MCF 10A (cell line): ENCODE measurements around the gene CBLIF. TPM values are rescaled to one million over a fixed set of nuclear protein-coding genes. Genes with fewer than 3 reads are reported as not detected.
A peak's percentile ranks its signal among the peaks of the same experiment; 100 is the strongest.
"Not testable (repeated sequence)": the region's sequence is repeated elsewhere in the genome, so short reads cannot be mapped to it uniquely, and the experiment has no call there.

Experiments
- Bru-seq: library from RNA; stranded (reverse); fragments of 400-500 nt; gene quantifications from one replicate; lab custom pipeline; 2021; lab: Mats Ljungman, UMichigan
- BruChase-seq, 2 experiments: library from RNA; stranded (reverse); fragments of 400-500 nt; gene quantifications; one replicate each; lab custom pipeline; 2021; lab: Mats Ljungman, UMichigan
- BruUV-seq: library from RNA; stranded (reverse); fragments of 400-500 nt; replicated peaks from 2 replicates; lab custom pipeline; 2021; lab: Mats Ljungman, UMichigan
- CTCF ChIA-PET: fragments of 300-600 bp; sonication (Branson Sonifier 250); formaldehyde crosslinking; extraction: SDS; loops from one replicate; lab custom pipeline; 2021; ENCODE audit warnings: antibody characterized with exemption, inconsistent platforms; lab: Yijun Ruan, JAX
- POLR2A ChIA-PET: fragments of 300-600, 350-650 bp; sonication (Branson Sonifier 250); formaldehyde crosslinking; extraction: SDS; loops from one replicate; lab custom pipeline; 2020; ENCODE audit warnings: antibody characterized with exemption, inconsistent platforms; lab: Yijun Ruan, JAX
- DNase-seq: peaks from one replicate; pipeline ENCODE4 v3.0.0-alpha.2; 2018; ENCODE audit not compliant: unreplicated experiment
- H3K27ac Mint-ChIP-seq: one replicate; pipeline ENCODE4 v1.8.0; 2022; ENCODE audit warnings: mild to moderate bottlenecking, low read depth, mixed read lengths; ENCODE audit not compliant: unreplicated experiment
- H3K27me3 Mint-ChIP-seq: one replicate; pipeline ENCODE4 v1.8.0; 2022; ENCODE audit warnings: mixed read lengths; ENCODE audit not compliant: insufficient read depth, unreplicated experiment
- H3K36me3 Mint-ChIP-seq: one replicate; pipeline ENCODE4 v1.8.0; 2022; ENCODE audit warnings: mild to moderate bottlenecking, moderate library complexity, mixed read lengths; ENCODE audit not compliant: insufficient read depth, unreplicated experiment
- H3K4me1 Mint-ChIP-seq: one replicate; pipeline ENCODE4 v1.8.0; 2022; ENCODE audit warnings: mixed read lengths; ENCODE audit not compliant: insufficient read depth, unreplicated experiment
- H3K4me3 Mint-ChIP-seq: one replicate; pipeline ENCODE4 v1.8.0; 2022; ENCODE audit warnings: mild to moderate bottlenecking, moderate library complexity, mixed read lengths; ENCODE audit not compliant: unreplicated experiment
- H3K9me3 Mint-ChIP-seq: one replicate; pipeline ENCODE4 v1.8.0; 2022; ENCODE audit warnings: mixed read lengths; ENCODE audit not compliant: unreplicated experiment
- CTCF ChIP-seq: fragments of 200-600 bp; IDR thresholded peaks from one replicate; pipeline ENCODE4 v1.8.0; 2022; ENCODE audit warnings: antibody characterized with exemption, mild to moderate bottlenecking; ENCODE audit not compliant: unreplicated experiment
- intact Hi-C: fragments of 100-400 bp; cut with micrococcal nuclease; formaldehyde crosslinking; loops from 2 replicates; pipeline ENCODE4 v1.14.1; 2022
- long read RNA-seq: library from polyadenylated mRNA; stranded (forward); transcript quantifications from one replicate; pipeline ENCODE4 v2.0.0, GENCODE V29; 2022
- total RNA-seq: library from RNA; stranded (reverse); gene quantifications from 2 replicates; pipeline ENCODE4 v1.2.3, GENCODE V29; 2022

Gene CBLIF
- total RNA-seq (not detected in 2 replicates), Bru-seq, nascent RNA (not detected), BruChase-seq, experiment 1, labeled RNA remaining after a 6-hour chase (not detected), BruChase-seq, experiment 2, labeled RNA remaining after a 2-hour chase (percentile 3 among the genes with signal in this experiment)
- long read RNA-seq = 0 reads

- ChIA-PET CTCF (interaction anchor here (1.1 kb wide), 1 partner anchor 73 kb away, joined by 3 read pairs; no protein-coding TSS in a partner anchor), POLR2A (no interaction called here)
- no peaks in the 10 kb centered on the region for H3K36me3 Mint-ChIP-seq
- H3K9me3 Mint-ChIP-seq = no peaks in the 10 kb centered on the region
- no peaks in the 10 kb centered on the region for H3K4me1 Mint-ChIP-seq
- H3K27me3 Mint-ChIP-seq = no peaks in the 10 kb centered on the region
- no peak for TF ChIP-seq CTCF
- no peak within 1 kb of the TSS for H3K27ac Mint-ChIP-seq
- intact Hi-C loops = no loop called here
- DNase-seq = no peak
- BruUV-seq = no TSS peak
- H3K4me3 Mint-ChIP-seq = no peak within 1 kb of the TSS
These were observed at the start of gene CBLIF for GRCh38 chr11:59845399-59845798. TSS of gene CBLIF (minus strand) at chr11:59845499. CDS start at chr11:59845453, 46 bp downstream.

- ChIA-PET CTCF (interaction anchor here (0.5 to 3.0 kb wide), 7 partner anchors 49 to 373 kb away, joined by 3 to 11 read pairs (median 3); no protein-coding TSS in a partner anchor), POLR2A (interaction anchor here (1.1 kb wide), 2 partner anchors 60 to 214 kb away, joined by 3 read pairs; no protein-coding TSS in a partner anchor)
- Mint-ChIP-seq H3K9me3 (no peaks in the 10 kb centered on the region), H3K27ac (no peak overlapping the region), H3K4me1 (no peaks in the 10 kb centered on the region), H3K27me3 (no peaks in the 10 kb centered on the region), H3K4me3 (no peak overlapping the region), H3K36me3 (no peaks in the 10 kb centered on the region)
- peak; percentile 23 for DNase-seq
- intact Hi-C loops = no loop called here
- no peak for TF ChIP-seq CTCF
- no TSS peak for BruUV-seq
These were observed 49.3 kb upstream of the CBLIF start for GRCh38 chr11:59894616-59895015.

GRCh38 chr11:59891781-59892181 is 46.5 kb upstream of the CBLIF start:
- H3K27me3 Mint-ChIP-seq = no peaks in the 10 kb centered on the region
- no peaks in the 10 kb centered on the region for H3K4me1 Mint-ChIP-seq
- peaks cover 9% of the 10 kb centered on the region for H3K9me3 Mint-ChIP-seq
- no peak for TF ChIP-seq CTCF
- ChIA-PET POLR2A (interaction anchor here (1.3 kb wide), 1 partner anchor 9 kb away, joined by 3 read pairs; no protein-coding TSS in a partner anchor), CTCF (interaction anchor here (0.6 kb wide), 1 partner anchor 711 kb away, joined by 3 read pairs; no protein-coding TSS in a partner anchor)
- no peaks in the 10 kb centered on the region for H3K36me3 Mint-ChIP-seq
- no peak for DNase-seq
- no TSS peak for BruUV-seq
- intact Hi-C loops = no loop called here
- no peak overlapping the region for H3K27ac Mint-ChIP-seq
- H3K4me3 Mint-ChIP-seq = no peak overlapping the region

- H3K27ac Mint-ChIP-seq, H3K36me3 Mint-ChIP-seq, H3K4me3 Mint-ChIP-seq, intact Hi-C loops, H3K27me3 Mint-ChIP-seq, H3K9me3 Mint-ChIP-seq, DNase-seq, POLR2A ChIA-PET, BruUV-seq, H3K4me1 Mint-ChIP-seq: not testable (repeated sequence)
- CTCF ChIA-PET = interaction anchor here (1.0 kb wide), 1 partner anchor 32 kb away, joined by 3 read pairs; no protein-coding TSS in a partner anchor
These were observed 41.9 kb upstream of the CBLIF start for GRCh38 chr11:59887156-59887555.
